K562 (cell line): ENCODE results near the gene COG2. TPM values are rescaled to one million over a fixed set of nuclear protein-coding genes. Genes with fewer than 3 reads are reported as not detected.

Experiments used
- ATAC-seq: fragments of 200-7000 bp; cut with Tn5 transposase; 3 replicates; pipeline ENCODE4 v1.9.1; 2020; ENCODE audit warnings: moderate library complexity
- BruUV-seq: library from RNA; stranded (reverse); fragments of 400-500 nt; replicated peaks from 2 replicates; lab custom pipeline; 2021; lab: Mats Ljungman, UMichigan
- CTCF ChIA-PET: fragments of 300-600 bp; formaldehyde crosslinking; extraction: SDS; loops from one replicate; lab custom pipeline; 2021; ENCODE audit warnings: low intra/inter-chr PET ratio; lab: Yijun Ruan, JAX
- POLR2A ChIA-PET: fragments of 300-600, 350-650 bp; sonication (Branson Sonifier 250); formaldehyde crosslinking; extraction: SDS; loops from one replicate; lab custom pipeline; 2021; ENCODE audit warnings: antibody characterized with exemption, inconsistent platforms; lab: Yijun Ruan, JAX
- DNase-seq, 4 experiments: peaks; one replicate each; pipeline versions ENCODE4 v3.0.0 to v3.0.0-alpha.2; 2011 to 2018; ENCODE audit warnings: low spot score in 3 of 4, mixed read lengths in 3 of 4; ENCODE audit errors: extremely low read depth in 1 of 4
- FAIRE-seq: peaks from 2 replicates; lab custom pipeline; 2011; peaks lifted over from hg19 to GRCh38; lab: Jason Lieb, UNC
- H2AFZ ChIP-seq: 2 replicates; pipeline ENCODE4 v1.6.0; 2011; ENCODE audit warnings: low read depth, low read length, control low read depth, inconsistent platforms
- H3K27ac ChIP-seq: fragments of 200-600 bp; 3 replicates; pipeline ENCODE4 v1.8.0; 2011; ENCODE audit warnings: low read depth, mild to moderate bottlenecking, control low read depth, inconsistent platforms, low read length, moderate library complexity, mixed read lengths; ENCODE audit errors: extremely low read depth
- H3K27me3 ChIP-seq, 2 experiments: fragments of 300-600 bp in 1 of 2; 2 replicates in 1 of 2; 3 replicates in 1 of 2; pipeline versions ENCODE4 v1.6.0 to v1.8.0; 2011; ENCODE audit warnings: inconsistent platforms in 2 of 2, low read length in 2 of 2, mild to moderate bottlenecking in 1 of 2, mixed read lengths in 1 of 2, moderate library complexity in 1 of 2; ENCODE audit not compliant: control insufficient read depth in 2 of 2, insufficient read depth in 2 of 2
- H3K36me3 ChIP-seq: fragments of 300-600 bp; 3 replicates; pipeline ENCODE4 v1.8.0; 2011; ENCODE audit warnings: mild to moderate bottlenecking, low read length, inconsistent platforms; ENCODE audit not compliant: control insufficient read depth, insufficient read depth
- H3K4me1 ChIP-seq, 2 experiments: fragments of 200-600 bp in 1 of 2; replicated peaks in 1 of 2; 2 replicates in 1 of 2; 3 replicates in 1 of 2; pipeline versions ENCODE4 v1.5.1 to v1.8.0; 2011; ENCODE audit warnings: inconsistent platforms in 2 of 2, low read length in 2 of 2, mild to moderate bottlenecking in 1 of 2, mixed read lengths in 1 of 2, moderate library complexity in 1 of 2; ENCODE audit not compliant: control insufficient read depth in 2 of 2, insufficient read depth in 2 of 2
- H3K4me2 ChIP-seq: 2 replicates; pipeline ENCODE4 v1.6.1; 2011; ENCODE audit warnings: low read length, control low read depth, inconsistent platforms, mixed read lengths; ENCODE audit not compliant: insufficient read depth
- H3K4me3 ChIP-seq: fragments of 200-600 bp; sonication (generic), shearing (Covaris generic); 2 replicates; pipeline ENCODE4 v1.5.1; 2016; ENCODE audit warnings: control low read depth, inconsistent platforms
- H3K79me2 ChIP-seq: fragments of 200-600 bp; 3 replicates; pipeline ENCODE4 v1.8.0; 2011; ENCODE audit warnings: low read length, inconsistent platforms; ENCODE audit not compliant: control insufficient read depth, insufficient read depth
- H3K9ac ChIP-seq, 2 experiments: 2 replicates each; pipeline versions ENCODE4 v1.6.0 to v1.6.1; 2011; ENCODE audit warnings: low read depth in 2 of 2, low read length in 2 of 2, control low read depth in 1 of 2, inconsistent platforms in 1 of 2, mild to moderate bottlenecking in 1 of 2, mixed read lengths in 1 of 2; ENCODE audit not compliant: insufficient read depth in 1 of 2
- H3K9me1 ChIP-seq: one replicate; pipeline ENCODE4 v1.6.0; 2011; ENCODE audit warnings: inconsistent platforms, mild to moderate bottlenecking, low read length, moderate library complexity; ENCODE audit not compliant: control insufficient read depth, insufficient read depth
- H3K9me3 ChIP-seq: replicated peaks from 2 replicates; pipeline ENCODE4 v1.5.1; 2011; ENCODE audit warnings: low read depth, low read length, inconsistent platforms; ENCODE audit not compliant: control insufficient read depth, insufficient read depth
- H4K20me1 ChIP-seq: replicated peaks from 2 replicates; pipeline ENCODE4 v1.6.1; 2011; ENCODE audit warnings: low read length, inconsistent platforms, mixed read lengths; ENCODE audit not compliant: control insufficient read depth, insufficient read depth
- CTCF ChIP-seq, 3 experiments: IDR thresholded peaks in 2 of 3; conservative IDR thresholded peaks in 1 of 3; 2 replicates each; pipeline ENCODE4 v1.5.1; 2011 to 2012; ENCODE audit warnings: low read length in 3 of 3, mild to moderate bottlenecking in 3 of 3, control low read depth in 2 of 3, improper control_type of control experiment in 1 of 3, inconsistent platforms in 1 of 3, low read depth in 1 of 3, mixed read lengths in 1 of 3, moderate library complexity in 1 of 3; ENCODE audit not compliant: insufficient read depth in 2 of 3
- HLTF ChIP-seq: fragments of 450-650 bp; IDR thresholded peaks from 2 replicates; pipeline ENCODE4 v1.6.1; 2016
- HSF4 ChIP-seq: fragments of 250-450 bp; sonication (Bioruptor Pico); IDR thresholded peaks from 2 replicates; pipeline ENCODE4 v2.1.2; 2022; ENCODE audit warnings: mild to moderate bottlenecking, moderate library complexity, borderline replicate concordance
- KAT8 ChIP-seq: fragments of 450-650 bp; IDR thresholded peaks from 2 replicates; pipeline ENCODE4 v1.6.1; 2016; ENCODE audit warnings: low read depth, mild to moderate bottlenecking
- ZNF143 ChIP-seq: sonication (generic); formaldehyde crosslinking; IDR thresholded peaks from 2 replicates; pipeline ENCODE4 v1.9.0; 2022; ENCODE audit warnings: mild to moderate bottlenecking, missing genetic modification reagents
- WGBS: fragments of 100-300 bp; shearing (Covaris generic); methylation state at CpG from one replicate; pipeline ENCODE4 v1.1.6; 2016; ENCODE audit warnings: low coverage, mixed read lengths; ENCODE audit not compliant: insufficient coverage; ENCODE audit errors: missing lambda C conversion rate; 5-methylcytosine and 5-hydroxymethylcytosine counted together
- in situ Hi-C: fragments of 300-500 bp; cut with MboI; formaldehyde crosslinking; loops from 4 replicates; pipeline ENCODE4 v1.15.0; 2018; ENCODE audit warnings: inconsistent platforms, mixed read lengths
- intact Hi-C: fragments of 100-400 bp; cut with micrococcal nuclease; formaldehyde crosslinking; loops from 2 replicates; pipeline ENCODE4 v1.14.2; 2022
- polyA plus RNA-seq, 8 experiments: library from polyadenylated mRNA; depleted of rRNA in 4 of 8; stranded (reverse) in 5 of 8; unstranded in 3 of 8; fragments of >200 nt; fragmentation: Nextera tagmentation in 2 of 8; fragmentation: Illumina TruSeq in 1 of 8; extraction: Ambion mirVana in 2 of 8; extraction: Trizol in 1 of 8; gene quantifications; 2 replicates each; pipeline versions ENCODE4 v1.2.1 to v1.2.3, GENCODE V29; 2011 to 2014; ENCODE audit warnings: inconsistent platforms in 1 of 8, missing spikeins in 1 of 8
- total RNA-seq, 7 experiments: library from RNA; depleted of rRNA in 6 of 7; stranded (reverse); fragments of >200 nt in 6 of 7; fragmentation: Illumina TruSeq in 2 of 7; extraction: Trizol in 2 of 7; gene quantifications; 2 replicates each; pipeline versions ENCODE4 v1.2.1 to v1.2.3, GENCODE V29; 2011 to 2021; ENCODE audit warnings: low replicate concordance in 1 of 7
- TF ChIP-seq, protein P1 (sequence below): fragments of 450-650 bp; IDR thresholded peaks from 2 replicates; pipeline ENCODE4 v1.6.1; 2018; ENCODE audit not compliant: partially characterized antibody
- TF ChIP-seq, protein P2 (sequence below), 2 experiments: fragments of 450-650 bp; formaldehyde crosslinking in 1 of 2; IDR thresholded peaks; 2 replicates each; pipeline versions ENCODE4 v1.4.0 to v1.6.1; 2014 to 2020; ENCODE audit warnings: mild to moderate bottlenecking in 2 of 2, borderline replicate concordance in 1 of 2, low read depth in 1 of 2

COG2 gene
- total and polyA plus RNA-seq, 9 of the 15 experiments (the other 6 are each of a cell fraction or from before 2014, with no cell fraction given) = 22.0 to 51.7 (median 33.3) TPM

DNA sequence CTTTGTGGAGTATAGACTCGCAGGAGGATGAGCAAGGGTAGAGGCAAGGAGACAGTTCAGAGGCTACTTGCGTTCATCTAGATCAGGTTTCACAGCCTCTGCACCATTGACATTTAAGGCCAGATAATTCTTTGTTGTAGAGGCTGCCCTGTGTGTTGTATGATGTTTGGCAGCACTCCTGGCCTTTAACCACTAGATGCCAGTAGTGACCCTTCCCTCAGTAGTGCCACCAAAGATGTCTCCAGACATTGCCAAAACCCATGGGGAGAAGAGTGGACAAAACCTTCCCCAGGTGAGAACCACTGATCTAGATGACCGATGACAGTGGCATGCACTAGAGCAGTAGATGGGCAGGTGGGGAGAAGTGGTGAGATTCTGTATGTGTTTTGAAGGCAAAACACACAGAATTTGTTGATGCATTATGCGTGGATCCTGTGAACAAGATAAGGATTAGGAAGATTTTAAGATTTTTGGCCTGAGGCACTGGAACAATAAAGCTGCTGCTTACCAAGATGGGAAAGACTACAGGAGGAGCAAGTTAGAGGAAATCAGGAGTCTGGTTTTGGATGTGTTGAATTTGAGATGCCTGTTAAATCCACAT lies 9.9 kb upstream of the COG2 start:
- CTCF ChIA-PET = interaction anchor here (0.6 kb wide), 1 partner anchor 60 kb away, joined by 4 read pairs; no protein-coding TSS in a partner anchor
- Histone ChIP-seq H3K36me3 (no peaks in the 10 kb centered on the region), H3K4me1 (no peaks in the 10 kb centered on the region), H3K9me3 (no peaks in the 10 kb centered on the region), H3K79me2 (no peaks in the 10 kb centered on the region), H3K9me1 (no peaks in the 10 kb centered on the region), H4K20me1 (no peaks in the 10 kb centered on the region), H3K27me3 (peaks cover 4 to 12% of the 10 kb centered on the region in 2 experiments; a peak in 3 of 5 replicates), H2AFZ (no peak overlapping the region), H3K27ac (no peak overlapping the region), H3K4me2 (no peak overlapping the region), H3K4me3 (no peak overlapping the region), H3K9ac (no peak overlapping the region)
- intact Hi-C loops (loop anchor here (1.0 to 5.0 kb wide), 4 partner anchors 141 to 385 kb away; no protein-coding TSS in a partner anchor), in situ Hi-C loops (no loop called here)
- FAIRE-seq (peak; percentile 83), ATAC-seq (peak; percentile 91), DNase-seq (peak in 2 of 4 experiments; percentile 24 to 47)
- WGBS = 6% methylated on average over 4 of the region's 4 CpGs
- POLR2A ChIA-PET = no interaction called here
- BruUV-seq = no TSS peak
- TF ChIP-seq KAT8 (no peak), ZNF143 (no peak), CTCF (IDR thresholded peaks at IDR 0.05 in 2 of 3, conservative IDR thresholded peaks at IDR 0.05 in 1 of 3; ENCODE audit: insufficient read depth in 2 of 3, low read depth in 1 of 3, low read length in 3 of 3) (peak; percentile 62 to 78 (median 70)), HLTF (no peak), HSF4 (CRISPR knock-in tag) (no peak)
- TF ChIP-seq, protein P1, sequence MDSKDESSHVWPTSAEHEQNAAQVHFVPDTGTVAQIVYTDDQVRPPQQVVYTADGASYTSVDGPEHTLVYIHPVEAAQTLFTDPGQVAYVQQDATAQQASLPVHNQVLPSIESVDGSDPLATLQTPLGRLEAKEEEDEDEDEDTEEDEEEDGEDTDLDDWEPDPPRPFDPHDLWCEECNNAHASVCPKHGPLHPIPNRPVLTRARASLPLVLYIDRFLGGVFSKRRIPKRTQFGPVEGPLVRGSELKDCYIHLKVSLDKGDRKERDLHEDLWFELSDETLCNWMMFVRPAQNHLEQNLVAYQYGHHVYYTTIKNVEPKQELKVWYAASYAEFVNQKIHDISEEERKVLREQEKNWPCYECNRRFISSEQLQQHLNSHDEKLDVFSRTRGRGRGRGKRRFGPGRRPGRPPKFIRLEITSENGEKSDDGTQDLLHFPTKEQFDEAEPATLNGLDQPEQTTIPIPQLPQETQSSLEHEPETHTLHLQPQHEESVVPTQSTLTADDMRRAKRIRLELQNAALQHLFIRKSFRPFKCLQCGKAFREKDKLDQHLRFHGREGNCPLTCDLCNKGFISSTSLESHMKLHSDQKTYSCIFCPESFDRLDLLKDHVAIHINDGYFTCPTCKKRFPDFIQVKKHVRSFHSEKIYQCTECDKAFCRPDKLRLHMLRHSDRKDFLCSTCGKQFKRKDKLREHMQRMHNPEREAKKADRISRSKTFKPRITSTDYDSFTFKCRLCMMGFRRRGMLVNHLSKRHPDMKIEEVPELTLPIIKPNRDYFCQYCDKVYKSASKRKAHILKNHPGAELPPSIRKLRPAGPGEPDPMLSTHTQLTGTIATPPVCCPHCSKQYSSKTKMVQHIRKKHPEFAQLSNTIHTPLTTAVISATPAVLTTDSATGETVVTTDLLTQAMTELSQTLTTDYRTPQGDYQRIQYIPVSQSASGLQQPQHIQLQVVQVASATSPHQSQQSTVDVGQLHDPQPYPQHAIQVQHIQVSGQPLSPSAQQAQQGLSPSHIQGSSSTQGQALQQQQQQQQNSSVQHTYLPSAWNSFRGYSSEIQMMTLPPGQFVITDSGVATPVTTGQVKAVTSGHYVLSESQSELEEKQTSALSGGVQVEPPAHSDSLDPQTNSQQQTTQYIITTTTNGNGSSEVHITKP = no peak
- TF ChIP-seq, protein P2, sequence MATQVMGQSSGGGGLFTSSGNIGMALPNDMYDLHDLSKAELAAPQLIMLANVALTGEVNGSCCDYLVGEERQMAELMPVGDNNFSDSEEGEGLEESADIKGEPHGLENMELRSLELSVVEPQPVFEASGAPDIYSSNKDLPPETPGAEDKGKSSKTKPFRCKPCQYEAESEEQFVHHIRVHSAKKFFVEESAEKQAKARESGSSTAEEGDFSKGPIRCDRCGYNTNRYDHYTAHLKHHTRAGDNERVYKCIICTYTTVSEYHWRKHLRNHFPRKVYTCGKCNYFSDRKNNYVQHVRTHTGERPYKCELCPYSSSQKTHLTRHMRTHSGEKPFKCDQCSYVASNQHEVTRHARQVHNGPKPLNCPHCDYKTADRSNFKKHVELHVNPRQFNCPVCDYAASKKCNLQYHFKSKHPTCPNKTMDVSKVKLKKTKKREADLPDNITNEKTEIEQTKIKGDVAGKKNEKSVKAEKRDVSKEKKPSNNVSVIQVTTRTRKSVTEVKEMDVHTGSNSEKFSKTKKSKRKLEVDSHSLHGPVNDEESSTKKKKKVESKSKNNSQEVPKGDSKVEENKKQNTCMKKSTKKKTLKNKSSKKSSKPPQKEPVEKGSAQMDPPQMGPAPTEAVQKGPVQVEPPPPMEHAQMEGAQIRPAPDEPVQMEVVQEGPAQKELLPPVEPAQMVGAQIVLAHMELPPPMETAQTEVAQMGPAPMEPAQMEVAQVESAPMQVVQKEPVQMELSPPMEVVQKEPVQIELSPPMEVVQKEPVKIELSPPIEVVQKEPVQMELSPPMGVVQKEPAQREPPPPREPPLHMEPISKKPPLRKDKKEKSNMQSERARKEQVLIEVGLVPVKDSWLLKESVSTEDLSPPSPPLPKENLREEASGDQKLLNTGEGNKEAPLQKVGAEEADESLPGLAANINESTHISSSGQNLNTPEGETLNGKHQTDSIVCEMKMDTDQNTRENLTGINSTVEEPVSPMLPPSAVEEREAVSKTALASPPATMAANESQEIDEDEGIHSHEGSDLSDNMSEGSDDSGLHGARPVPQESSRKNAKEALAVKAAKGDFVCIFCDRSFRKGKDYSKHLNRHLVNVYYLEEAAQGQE (IDR thresholded peaks at IDR 0.05; ENCODE audit: borderline replicate concordance) = peak; percentile 52; the same call in 1 of the 2 replicates
- TF ChIP-seq, protein P2 (CRISPR knock-in tag; IDR thresholded peaks at IDR 0.05; ENCODE audit: low read depth) = no peak
